DOHH2 (cell line): ENCODE data around the gene MACROD2.

ENCODE experiments used
- EZH2phosphoT487 ChIP-seq: fragments of 200-600 bp; sonication (generic); IDR thresholded peaks from 2 replicates; pipeline ENCODE4 v1.6.1; 2017; ENCODE audit warnings: borderline replicate concordance, mild to moderate bottlenecking, antibody characterized with exemption, low read length, moderate library complexity, mixed read lengths
- TF ChIP-seq, protein P1 (sequence below): fragments of 200-600 bp; sonication (generic); IDR thresholded peaks from one replicate; pipeline ENCODE4 v1.5.1; 2014; ENCODE audit warnings: antibody characterized with exemption, mild to moderate bottlenecking, low read depth, low read length; ENCODE audit not compliant: poor library complexity, severe bottlenecking

DNA sequence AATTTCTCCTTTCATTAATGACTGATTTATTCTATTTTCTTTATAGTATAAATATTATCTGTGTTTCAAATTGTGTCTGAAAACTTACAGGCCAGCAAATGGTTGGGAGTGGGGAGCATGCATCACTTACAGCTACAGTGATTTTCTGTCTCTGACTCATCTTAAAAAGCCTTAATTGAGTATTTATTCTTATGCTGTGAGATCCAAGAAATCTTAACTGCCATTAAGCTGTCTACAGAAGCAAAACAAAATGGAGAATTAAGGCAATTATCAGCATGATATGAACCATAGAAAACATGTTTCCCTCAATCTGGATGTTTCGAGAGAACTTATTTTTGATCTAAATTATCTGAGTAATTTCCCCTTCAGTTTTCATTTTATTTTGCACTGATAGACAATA, 1746.8 kb downstream of the MACROD2 start:
- TF ChIP-seq, protein P1, sequence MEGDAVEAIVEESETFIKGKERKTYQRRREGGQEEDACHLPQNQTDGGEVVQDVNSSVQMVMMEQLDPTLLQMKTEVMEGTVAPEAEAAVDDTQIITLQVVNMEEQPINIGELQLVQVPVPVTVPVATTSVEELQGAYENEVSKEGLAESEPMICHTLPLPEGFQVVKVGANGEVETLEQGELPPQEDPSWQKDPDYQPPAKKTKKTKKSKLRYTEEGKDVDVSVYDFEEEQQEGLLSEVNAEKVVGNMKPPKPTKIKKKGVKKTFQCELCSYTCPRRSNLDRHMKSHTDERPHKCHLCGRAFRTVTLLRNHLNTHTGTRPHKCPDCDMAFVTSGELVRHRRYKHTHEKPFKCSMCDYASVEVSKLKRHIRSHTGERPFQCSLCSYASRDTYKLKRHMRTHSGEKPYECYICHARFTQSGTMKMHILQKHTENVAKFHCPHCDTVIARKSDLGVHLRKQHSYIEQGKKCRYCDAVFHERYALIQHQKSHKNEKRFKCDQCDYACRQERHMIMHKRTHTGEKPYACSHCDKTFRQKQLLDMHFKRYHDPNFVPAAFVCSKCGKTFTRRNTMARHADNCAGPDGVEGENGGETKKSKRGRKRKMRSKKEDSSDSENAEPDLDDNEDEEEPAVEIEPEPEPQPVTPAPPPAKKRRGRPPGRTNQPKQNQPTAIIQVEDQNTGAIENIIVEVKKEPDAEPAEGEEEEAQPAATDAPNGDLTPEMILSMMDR = no peak
- no peak for TF ChIP-seq EZH2phosphoT487
